Mesendoderm (in vitro differentiated cells): ENCODE measurements around the gene SLC13A3.
A peak's percentile ranks its signal among the peaks of the same experiment; 100 is the strongest.

ENCODE experiments used
- DNase-seq: peaks from one replicate; pipeline ENCODE4 v3.0.0; 2013
- H2AK5ac ChIP-seq: 2 replicates; pipeline ENCODE4 v1.6.1; 2013; ENCODE audit warnings: low read length, inconsistent platforms
- H2BK120ac ChIP-seq: 2 replicates; pipeline ENCODE4 v1.6.1; 2013; ENCODE audit warnings: low read depth, mild to moderate bottlenecking, low read length, moderate library complexity, mixed read lengths
- H2BK15ac ChIP-seq: replicated peaks from 2 replicates; pipeline ENCODE4 v1.6.1; 2013; ENCODE audit warnings: low read depth, mild to moderate bottlenecking, moderate library complexity
- H2BK5ac ChIP-seq: 2 replicates; pipeline ENCODE4 v1.6.1; 2013; ENCODE audit warnings: low read length, inconsistent platforms
- H3K18ac ChIP-seq: 2 replicates; pipeline ENCODE4 v1.6.1; 2013; ENCODE audit warnings: mild to moderate bottlenecking, low read length, mixed read lengths
- H3K23ac ChIP-seq: one replicate; pipeline ENCODE4 v1.6.1; 2013; ENCODE audit warnings: low read length
- H3K27ac ChIP-seq: 2 replicates; pipeline ENCODE4 v1.5.1; 2013; ENCODE audit warnings: low read depth, mild to moderate bottlenecking, inconsistent platforms, low read length, moderate library complexity
- H3K27me3 ChIP-seq: 2 replicates; pipeline ENCODE4 v1.6.1; 2013; ENCODE audit warnings: low read length, control low read depth, mild to moderate bottlenecking, inconsistent platforms; ENCODE audit not compliant: insufficient read depth, poor library complexity
- H3K36me3 ChIP-seq: 2 replicates; pipeline ENCODE4 v1.6.1; 2013; ENCODE audit warnings: low read length, inconsistent platforms; ENCODE audit not compliant: control insufficient read depth, insufficient read depth
- H3K4ac ChIP-seq: one replicate; pipeline ENCODE4 v1.6.1; 2013; ENCODE audit warnings: low read depth, mild to moderate bottlenecking, low read length, moderate library complexity
- H3K4me1 ChIP-seq: 2 replicates; pipeline ENCODE4 v1.6.1; 2013; ENCODE audit warnings: low read depth, low read length, inconsistent platforms; ENCODE audit not compliant: control insufficient read depth
- H3K4me2 ChIP-seq: 2 replicates; pipeline ENCODE4 v1.6.1; 2013; ENCODE audit warnings: low read length
- H3K4me3 ChIP-seq: 2 replicates; pipeline ENCODE4 v1.5.1; 2013; ENCODE audit warnings: mild to moderate bottlenecking, low read length
- H3K56ac ChIP-seq: one replicate; pipeline ENCODE4 v1.6.1; 2013; ENCODE audit warnings: low read length
- H3K79me1 ChIP-seq: 2 replicates; pipeline ENCODE4 v1.6.1; 2013; ENCODE audit warnings: low read length, inconsistent platforms
- H3K79me2 ChIP-seq: 2 replicates; pipeline ENCODE4 v1.6.1; 2013; ENCODE audit warnings: mild to moderate bottlenecking, low read length; ENCODE audit not compliant: control insufficient read depth, insufficient read depth
- H3K9ac ChIP-seq: 2 replicates; pipeline ENCODE4 v1.6.1; 2013; ENCODE audit warnings: low read length, inconsistent platforms
- H4K5ac ChIP-seq: one replicate; pipeline ENCODE4 v1.6.1; 2013; ENCODE audit warnings: low read length
- H4K8ac ChIP-seq: one replicate; pipeline ENCODE4 v1.6.1; 2013; ENCODE audit warnings: low read depth, mild to moderate bottlenecking, control low read depth, low read length, moderate library complexity
- WGBS: extraction: QIAGEN DNeasy Blood & Tissue Kit; methylation state at CpG from one replicate; pipeline ENCODE4 v1.1.7; 2013; ENCODE audit warnings: low lambda C conversion rate, missing lambda C conversion rate; ENCODE audit not compliant: insufficient coverage; ENCODE audit errors: extremely low coverage; 5-methylcytosine and 5-hydroxymethylcytosine counted together

The SLC13A3 gene

GRCh38 chr20:46635514-46636136 lies 15.6 kb downstream of the SLC13A3 start:
- no peak overlapping the region for H3K18ac ChIP-seq
- H2BK15ac ChIP-seq: no peak overlapping the region
- WGBS: no CpG with 5 or more reads among the region's 5 CpGs
- no peak overlapping the region for H3K4me2 ChIP-seq
- H3K79me2 ChIP-seq: no peaks in the 10 kb centered on the region
- DNase-seq: peak; percentile 19
- H3K27me3 ChIP-seq: peaks cover 2% of the 10 kb centered on the region
- no peak overlapping the region for H3K9ac ChIP-seq
- H3K36me3 ChIP-seq: no peaks in the 10 kb centered on the region
- H2AK5ac ChIP-seq: no peak overlapping the region
- H3K23ac ChIP-seq: no peak overlapping the region
- no peaks in the 10 kb centered on the region for H3K4me1 ChIP-seq
- no peak overlapping the region for H4K8ac ChIP-seq
- H3K4me3 ChIP-seq: no peak overlapping the region
- H3K27ac ChIP-seq: no peak overlapping the region
- no peak overlapping the region for H4K5ac ChIP-seq
- H3K4ac ChIP-seq: no peak overlapping the region
- H3K56ac ChIP-seq: no peak overlapping the region
- H3K79me1 ChIP-seq: no peaks in the 10 kb centered on the region
- no peak overlapping the region for H2BK5ac ChIP-seq
- no peak overlapping the region for H2BK120ac ChIP-seq

- DNase-seq: no peak
Observed at GRCh38 chr20:46634528-46634927, 16.7 kb downstream of the SLC13A3 start.

GRCh38 chr20:46631874-46632446 lies 19.3 kb downstream of the SLC13A3 start:
- no peak for DNase-seq
- no peak overlapping the region for H3K4me2 ChIP-seq
- no peak overlapping the region for H3K27ac ChIP-seq
- H3K18ac ChIP-seq: no peak overlapping the region
- no peaks in the 10 kb centered on the region for H3K79me2 ChIP-seq
- H2BK15ac ChIP-seq: no peak overlapping the region
- no peaks in the 10 kb centered on the region for H3K36me3 ChIP-seq
- no peak overlapping the region for H3K4ac ChIP-seq
- H4K8ac ChIP-seq: no peak overlapping the region
- no CpG with 5 or more reads among the region's 7 CpGs for WGBS
- H4K5ac ChIP-seq: no peak overlapping the region
- no peak overlapping the region for H3K56ac ChIP-seq
- no peaks in the 10 kb centered on the region for H3K4me1 ChIP-seq
- no peaks in the 10 kb centered on the region for H3K79me1 ChIP-seq
- no peaks in the 10 kb centered on the region for H3K27me3 ChIP-seq
- no peak overlapping the region for H3K4me3 ChIP-seq
- H3K23ac ChIP-seq: no peak overlapping the region
- H2BK120ac ChIP-seq: no peak overlapping the region
- no peak overlapping the region for H3K9ac ChIP-seq
- H2AK5ac ChIP-seq: no peak overlapping the region
- H2BK5ac ChIP-seq: no peak overlapping the region

More at GRCh38 chr20:46634528-46634927, 16.7 kb downstream of the SLC13A3 start:
- H3K4me2 ChIP-seq: no peak overlapping the region
- no peak overlapping the region for H2BK120ac ChIP-seq
- no peak overlapping the region for H2AK5ac ChIP-seq
- no CpG with 5 or more reads among the region's 6 CpGs for WGBS
- H3K9ac ChIP-seq: no peak overlapping the region
- H4K5ac ChIP-seq: no peak overlapping the region
- no peaks in the 10 kb centered on the region for H3K36me3 ChIP-seq
- H3K27me3 ChIP-seq: peaks cover 2% of the 10 kb centered on the region
- no peaks in the 10 kb centered on the region for H3K4me1 ChIP-seq
- H3K56ac ChIP-seq: no peak overlapping the region
- H3K4ac ChIP-seq: no peak overlapping the region
- no peaks in the 10 kb centered on the region for H3K79me2 ChIP-seq
- H3K79me1 ChIP-seq: no peaks in the 10 kb centered on the region
- H3K18ac ChIP-seq: no peak overlapping the region
- no peak overlapping the region for H2BK5ac ChIP-seq
- no peak overlapping the region for H4K8ac ChIP-seq
- H2BK15ac ChIP-seq: no peak overlapping the region
- H3K23ac ChIP-seq: no peak overlapping the region
- H3K4me3 ChIP-seq: no peak overlapping the region
- no peak overlapping the region for H3K27ac ChIP-seq

GRCh38 chr20:46631212-46631869 lies 19.9 kb downstream of the SLC13A3 start:
- no peak overlapping the region for H2BK5ac ChIP-seq
- H3K36me3 ChIP-seq: no peaks in the 10 kb centered on the region
- no peak overlapping the region for H4K5ac ChIP-seq
- H3K9ac ChIP-seq: no peak overlapping the region
- H3K79me2 ChIP-seq: no peaks in the 10 kb centered on the region
- H2AK5ac ChIP-seq: no peak overlapping the region
- no peak overlapping the region for H3K4me2 ChIP-seq
- H2BK15ac ChIP-seq: no peak overlapping the region
- no peak overlapping the region for H2BK120ac ChIP-seq
- H3K4ac ChIP-seq: no peak overlapping the region
- H3K23ac ChIP-seq: no peak overlapping the region
- peak; percentile 70 for DNase-seq
- H3K18ac ChIP-seq: no peak overlapping the region
- no peaks in the 10 kb centered on the region for H3K4me1 ChIP-seq
- no peak overlapping the region for H3K56ac ChIP-seq
- no peaks in the 10 kb centered on the region for H3K27me3 ChIP-seq
- no peaks in the 10 kb centered on the region for H3K79me1 ChIP-seq
- no CpG with 5 or more reads among the region's 8 CpGs for WGBS
- no peak overlapping the region for H4K8ac ChIP-seq
- no peak overlapping the region for H3K27ac ChIP-seq
- no peak overlapping the region for H3K4me3 ChIP-seq

- no peak overlapping the region for H3K23ac ChIP-seq
- no peak for DNase-seq
Observed at GRCh38 chr20:46630306-46630705, 21.0 kb downstream of the SLC13A3 start.

More at GRCh38 chr20:46630306-46630705, 21.0 kb downstream of the SLC13A3 start:
- H3K4me3 ChIP-seq: no peak overlapping the region
- H2BK5ac ChIP-seq: no peak overlapping the region
- H3K18ac ChIP-seq: no peak overlapping the region
- no peak overlapping the region for H3K27ac ChIP-seq
- H3K4ac ChIP-seq: no peak overlapping the region
- no peak overlapping the region for H2BK120ac ChIP-seq
- H3K4me2 ChIP-seq: no peak overlapping the region
- H3K79me2 ChIP-seq: no peaks in the 10 kb centered on the region
- H4K8ac ChIP-seq: no peak overlapping the region
- H3K79me1 ChIP-seq: no peaks in the 10 kb centered on the region
- H2BK15ac ChIP-seq: no peak overlapping the region
- no CpG with 5 or more reads among the region's 5 CpGs for WGBS
- H4K5ac ChIP-seq: no peak overlapping the region
- H3K4me1 ChIP-seq: no peaks in the 10 kb centered on the region
- no peaks in the 10 kb centered on the region for H3K36me3 ChIP-seq
- H3K56ac ChIP-seq: no peak overlapping the region
- H3K27me3 ChIP-seq: no peaks in the 10 kb centered on the region
- H2AK5ac ChIP-seq: no peak overlapping the region
- H3K9ac ChIP-seq: no peak overlapping the region
